ENCODE results near the gene EXOSC1.
A peak's percentile ranks its signal among the peaks of the same experiment; 100 is the strongest.
"Not testable (repeated sequence)": the region's sequence is repeated elsewhere in the genome, so short reads cannot be mapped to it uniquely, and the experiment has no call there.

The EXOSC1 gene

DNA sequence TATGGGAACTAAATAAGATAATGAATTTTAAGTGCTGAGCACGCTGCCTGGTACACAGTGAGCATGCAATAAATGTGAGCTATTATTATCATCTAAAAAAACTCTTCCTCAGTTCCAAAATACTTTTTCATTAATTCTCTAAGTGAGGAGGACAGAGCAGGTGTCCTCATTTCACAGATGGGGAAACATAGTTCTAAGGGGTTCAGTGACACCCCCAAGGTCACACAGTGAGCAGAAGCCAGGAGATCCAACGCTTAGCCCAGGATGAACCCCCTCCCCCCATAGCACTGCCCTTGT lies 37.9 kb downstream of the EXOSC1 start:
- no peak for DNase-seq (ENCODE audit: low read depth)

DNA sequence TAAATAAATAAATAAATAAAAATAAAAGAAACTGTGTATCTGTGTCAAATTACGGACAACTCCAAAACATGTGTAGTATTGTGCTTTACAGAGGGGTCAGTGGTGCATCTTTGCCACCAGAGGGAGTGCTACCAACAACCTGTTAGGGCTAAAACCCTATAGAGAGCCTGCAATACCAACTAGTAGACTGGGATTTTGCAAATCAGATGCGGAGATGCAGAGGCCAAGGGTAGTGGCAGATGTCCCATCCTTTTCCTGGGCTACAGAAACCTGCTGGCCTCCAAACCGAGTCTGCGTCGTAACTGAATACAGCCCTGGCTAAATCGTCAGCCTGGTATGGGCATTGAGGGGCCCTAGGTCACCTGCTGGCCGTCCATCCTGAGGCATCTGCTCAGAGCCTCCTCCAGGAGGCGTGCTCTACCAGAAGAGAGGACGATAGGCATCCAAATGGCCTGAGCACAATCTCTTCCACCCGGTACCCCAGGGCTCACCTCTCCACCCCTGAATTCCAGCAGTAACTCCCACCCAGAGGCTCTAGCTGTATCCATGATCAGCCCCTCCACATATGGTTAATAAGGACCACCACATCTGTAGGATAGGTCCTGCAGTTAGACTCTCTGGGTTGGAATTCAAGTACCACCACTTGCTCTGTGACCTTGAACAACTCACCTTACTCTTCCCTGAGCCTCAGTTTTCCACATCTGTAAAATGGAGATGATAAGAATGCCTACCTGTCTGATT lies 38.4 kb downstream of the EXOSC1 start:
- peak; percentile 80 for DNase-seq (ENCODE audit: low read depth)

GRCh38 chr10:97406483-97406882 lies 39.3 kb downstream of the EXOSC1 start:
- not testable (repeated sequence) for DNase-seq (ENCODE audit: low read depth)

DNA sequence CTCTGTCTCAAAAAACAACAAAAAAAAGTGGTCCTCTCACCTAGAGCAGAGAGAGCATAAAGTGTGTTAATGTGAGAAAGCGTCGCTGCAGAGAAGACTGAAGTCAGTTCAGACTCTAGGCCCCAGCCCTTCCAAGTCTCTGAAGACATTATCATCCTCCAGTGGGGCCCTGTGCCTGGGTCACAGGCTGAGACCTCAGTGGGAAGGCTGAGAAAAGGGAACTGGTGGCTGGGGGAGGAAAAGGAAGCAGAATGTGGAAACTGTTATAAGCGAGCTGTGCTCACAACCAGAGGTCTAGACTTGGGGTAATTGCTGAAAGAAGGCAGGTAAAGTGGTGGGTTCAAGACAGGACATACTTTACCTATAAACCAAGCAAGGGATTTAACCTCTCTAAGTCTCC lies 39.7 kb downstream of the EXOSC1 start:
- DNase-seq (ENCODE audit: low read depth) = no peak

DNA sequence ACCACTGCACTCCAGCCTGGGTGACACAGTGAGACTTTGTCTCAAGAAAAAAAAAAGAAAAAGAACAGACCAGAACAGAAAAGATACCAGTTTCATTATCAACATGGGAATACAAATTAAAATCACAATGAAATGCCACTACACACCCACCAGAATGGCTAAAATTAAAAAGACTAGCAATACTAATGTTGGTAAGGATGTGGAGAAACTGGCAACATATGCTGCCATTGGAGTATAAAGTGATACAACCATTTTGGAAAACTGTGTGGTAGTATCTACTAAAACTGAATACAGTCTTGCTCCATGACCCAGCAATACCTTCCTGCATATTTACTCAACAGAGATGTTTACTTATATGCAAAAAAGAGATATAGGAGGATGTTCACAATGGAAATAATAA lies 41.8 kb downstream of the EXOSC1 start:
- no peak for DNase-seq (ENCODE audit: low read depth)

GRCh38 chr10:97401455-97401919 lies 44.3 kb downstream of the EXOSC1 start:
- DNase-seq (ENCODE audit: low read depth) = no peak

GRCh38 chr10:97400665-97401454 lies 44.9 kb downstream of the EXOSC1 start, which contains the start of gene RRP12:
TSS of gene RRP12 (minus strand) at chr10:97401340. CDS start at chr10:97401231, 109 bp downstream.
- peak; percentile 98 for DNase-seq (ENCODE audit: low read depth)

GRCh38 chr10:97399843-97400545 lies 45.8 kb downstream of the EXOSC1 start:
- peak; percentile 83 for DNase-seq (ENCODE audit: low read depth)

DNA sequence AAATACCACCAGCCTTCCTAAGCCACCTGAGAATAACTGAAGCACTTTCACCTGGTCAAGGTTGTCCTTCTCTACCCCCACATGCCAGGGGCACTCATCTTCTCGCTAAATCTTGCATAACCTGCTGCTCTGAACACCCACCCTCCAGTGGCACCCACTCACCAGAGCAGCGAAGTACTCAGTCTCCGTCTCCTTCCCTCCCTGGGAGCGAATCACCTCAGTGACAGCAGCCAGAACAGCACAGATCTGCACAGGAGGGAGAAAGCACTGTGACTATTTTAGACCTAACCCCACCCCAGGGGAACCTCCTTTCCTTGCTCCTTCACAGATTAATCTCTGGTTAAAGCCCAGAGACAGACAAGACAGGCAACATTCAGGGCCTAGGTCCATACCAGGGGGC lies 49.8 kb downstream of the EXOSC1 start:
- DNase-seq (ENCODE audit: low read depth) = no peak

GRCh38 chr10:97393034-97393573 lies 52.7 kb downstream of the EXOSC1 start:
- DNase-seq (ENCODE audit: low read depth) = no peak

GRCh38 chr10:97390091-97390490 lies 55.7 kb downstream of the EXOSC1 start:
- no peak for DNase-seq (ENCODE audit: low read depth)

GRCh38 chr10:97388152-97388551 lies 57.7 kb downstream of the EXOSC1 start:
- DNase-seq (ENCODE audit: low read depth) = no peak

Data from iris pigment epithelial cell (primary cell).